Mammary epithelial cell (primary cell): ENCODE data around the gene ARFGAP1.

Experiments
- EZH2 ChIP-seq: IDR thresholded peaks from 2 replicates; pipeline ENCODE4 v1.6.1; 2012; ENCODE audit warnings: low read length, inconsistent platforms, borderline replicate concordance
- TF ChIP-seq, protein P1 (sequence below), 2 donors: IDR thresholded peaks in 1 of 2; conservative IDR thresholded peaks in 1 of 2; 2 replicates each; pipeline ENCODE4 v1.5.1; 2011 to 2012; ENCODE audit warnings: inconsistent platforms in 2 of 2, low read length in 2 of 2, mild to moderate bottlenecking in 2 of 2, control low read depth in 1 of 2, low read depth in 1 of 2; ENCODE audit not compliant: insufficient read depth in 1 of 2; ENCODE audit errors: extremely low read depth in 1 of 2

DNA sequence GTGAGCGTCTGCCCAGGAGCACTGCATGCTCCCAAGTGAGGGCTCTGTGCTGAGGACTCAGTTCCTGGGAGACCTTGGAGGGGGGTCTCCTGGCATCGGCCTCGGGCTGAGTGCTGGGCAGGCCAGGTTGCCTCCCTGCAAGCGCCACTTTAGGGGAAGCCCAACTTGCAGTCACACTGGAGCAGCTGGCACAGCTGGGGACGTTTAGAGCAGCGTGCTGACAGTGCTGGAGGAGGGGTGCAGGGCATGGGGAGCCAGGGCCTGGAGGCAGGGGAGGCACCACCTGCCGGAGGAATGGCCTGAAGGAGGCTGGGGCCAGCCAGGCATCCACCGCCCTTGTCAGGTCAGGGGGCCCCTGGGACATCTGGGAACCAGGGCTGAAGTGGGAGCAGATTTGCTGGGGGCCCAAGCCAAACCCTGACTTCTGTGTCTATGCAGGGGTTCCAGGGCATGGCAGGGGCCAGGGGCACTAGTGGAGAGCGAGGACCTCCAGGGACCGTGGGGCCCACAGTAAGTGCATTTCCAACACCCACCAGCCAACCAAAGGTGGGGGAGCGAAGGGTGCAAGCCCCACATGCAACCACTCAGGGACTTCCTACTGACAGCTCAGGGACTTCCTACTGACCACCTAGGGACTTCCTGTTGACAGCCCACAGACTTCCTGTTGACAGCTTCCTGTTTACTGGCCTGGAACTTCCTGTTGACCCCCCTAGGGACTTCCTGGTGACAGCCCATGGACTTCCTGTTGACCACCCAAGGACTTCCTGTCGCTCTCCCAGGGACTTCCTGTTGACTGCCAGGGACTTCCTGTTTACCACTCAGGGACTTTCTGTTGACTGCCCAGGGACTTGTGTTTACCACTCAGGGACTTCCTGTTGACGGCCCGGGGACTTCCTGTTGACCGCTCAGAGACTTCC lies 54.0 kb downstream of the ARFGAP1 start:
- TF ChIP-seq, protein P1, sequence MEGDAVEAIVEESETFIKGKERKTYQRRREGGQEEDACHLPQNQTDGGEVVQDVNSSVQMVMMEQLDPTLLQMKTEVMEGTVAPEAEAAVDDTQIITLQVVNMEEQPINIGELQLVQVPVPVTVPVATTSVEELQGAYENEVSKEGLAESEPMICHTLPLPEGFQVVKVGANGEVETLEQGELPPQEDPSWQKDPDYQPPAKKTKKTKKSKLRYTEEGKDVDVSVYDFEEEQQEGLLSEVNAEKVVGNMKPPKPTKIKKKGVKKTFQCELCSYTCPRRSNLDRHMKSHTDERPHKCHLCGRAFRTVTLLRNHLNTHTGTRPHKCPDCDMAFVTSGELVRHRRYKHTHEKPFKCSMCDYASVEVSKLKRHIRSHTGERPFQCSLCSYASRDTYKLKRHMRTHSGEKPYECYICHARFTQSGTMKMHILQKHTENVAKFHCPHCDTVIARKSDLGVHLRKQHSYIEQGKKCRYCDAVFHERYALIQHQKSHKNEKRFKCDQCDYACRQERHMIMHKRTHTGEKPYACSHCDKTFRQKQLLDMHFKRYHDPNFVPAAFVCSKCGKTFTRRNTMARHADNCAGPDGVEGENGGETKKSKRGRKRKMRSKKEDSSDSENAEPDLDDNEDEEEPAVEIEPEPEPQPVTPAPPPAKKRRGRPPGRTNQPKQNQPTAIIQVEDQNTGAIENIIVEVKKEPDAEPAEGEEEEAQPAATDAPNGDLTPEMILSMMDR (conservative IDR thresholded peaks at IDR 0.05 in 1 of 2, IDR thresholded peaks at IDR 0.05 in 1 of 2; ENCODE audit: extremely low read depth in 1 of 2, insufficient read depth in 1 of 2, low read depth in 1 of 2, low read length in 2 of 2): no peak
- no peak for TF ChIP-seq EZH2
